CD4-positive, alpha-beta memory T cell (primary cell): ENCODE measurements around the gene TF. TPM values are rescaled to one million over a fixed set of nuclear protein-coding genes. Genes with fewer than 3 reads are reported as not detected.

Source experiments
- CTCF ChIA-PET: fragments of 350-600 bp; sonication (Branson Sonifier 250); formaldehyde crosslinking; loops from one replicate; lab custom pipeline; 2021; ENCODE audit warnings: inconsistent platforms; ENCODE audit not compliant: partially characterized antibody; lab: Charles Lee
- POLR2A ChIA-PET: fragments of 350-600 bp; sonication (Branson Sonifier 250); formaldehyde crosslinking; loops from one replicate; lab custom pipeline; 2021; ENCODE audit not compliant: partially characterized antibody; lab: Charles Lee
- DNase-seq, 5 donors: peaks; one replicate each; pipeline versions ENCODE4 v3.0.0 to v3.0.0-alpha.2; 2020 to 2022; ENCODE audit warnings: mixed read lengths in 1 of 5
- H3K27ac ChIP-seq: one replicate; pipeline ENCODE4 v1.7.0; 2013; ENCODE audit warnings: low read depth, low read length
- H3K27me3 ChIP-seq: 2 replicates; pipeline ENCODE4 v1.7.0; 2013; ENCODE audit warnings: mild to moderate bottlenecking, low read length, moderate library complexity; ENCODE audit not compliant: insufficient read depth
- H3K36me3 ChIP-seq: 2 replicates; pipeline ENCODE4 v1.7.0; 2013; ENCODE audit warnings: mild to moderate bottlenecking, low read length, moderate library complexity; ENCODE audit not compliant: insufficient read depth
- H3K4me1 ChIP-seq: 2 replicates; pipeline ENCODE4 v1.7.0; 2013; ENCODE audit warnings: mild to moderate bottlenecking, low read length, moderate library complexity; ENCODE audit not compliant: insufficient read depth
- H3K4me3 ChIP-seq, 2 donors: one replicate each; pipeline ENCODE4 v1.7.0; 2013; ENCODE audit warnings: low read length in 2 of 2, mild to moderate bottlenecking in 1 of 2
- H3K9me3 ChIP-seq, 2 donors: one replicate each; pipeline ENCODE4 v1.7.0; 2013; ENCODE audit warnings: low read length in 2 of 2, control low read depth in 1 of 2; ENCODE audit not compliant: control insufficient read depth in 1 of 2
- H3K27ac Mint-ChIP-seq, 7 donors: one replicate each; pipeline ENCODE4 v1.8.0; 2020 to 2021; ENCODE audit warnings: mixed read lengths in 7 of 7, mild to moderate bottlenecking in 6 of 7, inconsistent platforms in 3 of 7, moderate library complexity in 3 of 7
- H3K27me3 Mint-ChIP-seq, 2 donors: one replicate each; pipeline ENCODE4 v1.8.0; 2020 to 2021; ENCODE audit warnings: mixed read lengths in 2 of 2
- H3K36me3 Mint-ChIP-seq, 2 donors: one replicate each; pipeline ENCODE4 v1.8.0; 2020 to 2021; ENCODE audit warnings: mixed read lengths in 2 of 2, inconsistent platforms in 1 of 2, mild to moderate bottlenecking in 1 of 2
- H3K4me1 Mint-ChIP-seq, 4 donors: one replicate each; pipeline ENCODE4 v1.8.0; 2020 to 2021; ENCODE audit warnings: mixed read lengths in 4 of 4, mild to moderate bottlenecking in 1 of 4
- H3K4me3 Mint-ChIP-seq, 8 donors: one replicate each; pipeline ENCODE4 v1.8.0; 2020 to 2021; ENCODE audit warnings: mixed read lengths in 8 of 8, mild to moderate bottlenecking in 7 of 8, moderate library complexity in 6 of 8, inconsistent platforms in 3 of 8
- H3K9me3 Mint-ChIP-seq, 8 donors: one replicate each; pipeline ENCODE4 v1.8.0; 2020 to 2021; ENCODE audit warnings: mixed read lengths in 8 of 8, mild to moderate bottlenecking in 5 of 8, inconsistent platforms in 3 of 8, moderate library complexity in 1 of 8
- intact Hi-C: fragments of 100-400 bp; cut with micrococcal nuclease; formaldehyde crosslinking; loops from one replicate; pipeline ENCODE4 v1.15.1; 2023
- polyA plus RNA-seq, 2 donors: library from polyadenylated mRNA; unstranded; fragments of 300-500 nt; fragmentation: Illumina TruSeq; gene quantifications; one replicate each; pipeline ENCODE4 v1.2.3, GENCODE V29; 2021
- total RNA-seq, 2 experiments: library from RNA; stranded (reverse); gene quantifications; one replicate each; pipeline ENCODE4 v1.2.3, GENCODE V29; 2021

TF gene
- total and polyA plus RNA-seq, 4 experiments from 2014 or later = 0.25 to 0.38 TPM; not detected in 2

DNA sequence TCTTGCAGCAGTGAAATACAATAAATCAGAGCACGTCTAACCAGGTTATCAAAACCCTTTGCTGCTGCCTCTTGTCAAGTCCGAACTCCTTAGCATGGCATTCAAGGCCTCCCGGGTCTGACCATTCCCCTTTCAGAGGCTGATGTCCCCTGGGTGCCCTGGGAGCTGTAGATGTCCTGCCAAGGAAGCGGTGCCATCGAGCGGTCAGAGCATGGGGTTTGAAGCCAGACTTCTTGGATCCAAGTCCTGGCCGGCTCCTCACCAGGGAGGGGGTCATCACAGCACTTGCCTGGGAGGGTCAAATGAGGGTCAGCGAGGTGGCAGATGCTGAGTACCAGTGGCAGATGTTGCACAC is 496 bp downstream of the TF start:
- H3K9me3 Mint-ChIP-seq = no peaks in the 10 kb centered on the region
- Histone ChIP-seq H3K4me3 (no peak overlapping the region), H3K27ac (no peak overlapping the region), H3K4me1 (no peaks in the 10 kb centered on the region), H3K36me3 (no peaks in the 10 kb centered on the region), H3K9me3 (no peaks in the 10 kb centered on the region), H3K27me3 (peaks cover 6% of the 10 kb centered on the region)
- CTCF ChIA-PET = no interaction called here
- H3K4me1 Mint-ChIP-seq = peaks cover 2 to 5% (median 3%) of the 10 kb centered on the region in 4 donors
- H3K4me3 Mint-ChIP-seq = peak overlapping the region in 1 of 8 donors; percentile 52
- no peak for DNase-seq
- intact Hi-C loops = no loop called here
- H3K36me3 Mint-ChIP-seq = no peaks in the 10 kb centered on the region
- peaks cover 32 to 42% of the 10 kb centered on the region in 2 donors for H3K27me3 Mint-ChIP-seq
- no peak overlapping the region for H3K27ac Mint-ChIP-seq
- POLR2A ChIA-PET = no interaction called here

GRCh38 chr3:133747373-133747772 is 1.2 kb downstream of the TF start:
- H3K27me3 Mint-ChIP-seq = peaks cover 32 to 42% of the 10 kb centered on the region in 2 donors
- intact Hi-C loops = no loop called here
- peaks cover 2 to 5% (median 3%) of the 10 kb centered on the region in 4 donors for H3K4me1 Mint-ChIP-seq
- Histone ChIP-seq H3K27ac (no peak overlapping the region), H3K4me1 (no peaks in the 10 kb centered on the region), H3K27me3 (peaks cover 6% of the 10 kb centered on the region), H3K4me3 (no peak overlapping the region), H3K9me3 (no peaks in the 10 kb centered on the region), H3K36me3 (no peaks in the 10 kb centered on the region)
- no peaks in the 10 kb centered on the region for H3K9me3 Mint-ChIP-seq
- ChIA-PET CTCF (no interaction called here), POLR2A (no interaction called here)
- DNase-seq = no peak
- peak overlapping the region in 1 of 7 donors; percentile 53 for H3K27ac Mint-ChIP-seq
- H3K36me3 Mint-ChIP-seq = no peaks in the 10 kb centered on the region
- H3K4me3 Mint-ChIP-seq = no peak overlapping the region

DNA sequence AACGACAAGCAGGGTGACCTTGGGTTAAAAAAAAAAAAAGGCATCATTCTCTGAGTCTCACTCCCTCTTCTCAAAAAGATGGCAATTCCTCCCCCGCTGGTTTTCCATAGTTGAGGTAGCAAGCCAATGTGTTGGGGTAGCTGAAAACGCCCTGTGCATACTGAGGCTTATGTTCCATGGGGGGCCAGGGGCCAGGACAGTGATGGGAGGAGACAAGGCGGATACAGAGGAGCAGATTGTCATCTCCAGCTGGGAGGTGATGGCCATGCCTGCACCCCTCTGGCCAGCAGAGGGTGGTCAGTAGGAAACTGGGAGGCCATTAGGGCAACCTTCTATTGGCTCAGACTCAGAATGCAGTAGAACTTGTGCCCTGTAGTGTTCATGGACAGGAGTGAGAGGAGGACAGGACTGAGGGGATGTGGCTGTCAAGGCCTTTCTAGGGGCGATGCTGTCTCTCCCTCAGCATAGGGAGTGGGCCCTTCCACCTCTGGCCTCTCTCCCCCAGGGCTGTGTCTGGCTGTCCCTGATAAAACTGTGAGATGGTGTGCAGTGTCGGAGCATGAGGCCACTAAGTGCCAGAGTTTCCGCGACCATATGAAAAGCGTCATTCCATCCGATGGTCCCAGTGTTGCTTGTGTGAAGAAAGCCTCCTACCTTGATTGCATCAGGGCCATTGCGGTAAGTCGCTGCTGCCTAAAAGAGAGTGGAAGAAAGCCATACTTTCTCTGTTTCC is 1.9 kb downstream of the TF start:
- no peaks in the 10 kb centered on the region for H3K36me3 ChIP-seq
- DNase-seq = no peak
- H3K27ac ChIP-seq = no peak overlapping the region
- Mint-ChIP-seq H3K4me1 (peaks cover 2 to 5% (median 3%) of the 10 kb centered on the region in 4 donors), H3K4me3 (no peak overlapping the region), H3K9me3 (no peaks in the 10 kb centered on the region), H3K36me3 (no peaks in the 10 kb centered on the region), H3K27me3 (peaks cover 29 to 37% of the 10 kb centered on the region in 2 donors), H3K27ac (no peak overlapping the region)
- POLR2A ChIA-PET = no interaction called here
- H3K4me1 ChIP-seq = no peaks in the 10 kb centered on the region
- peaks cover 3% of the 10 kb centered on the region for H3K27me3 ChIP-seq
- H3K9me3 ChIP-seq = no peaks in the 10 kb centered on the region
- H3K4me3 ChIP-seq = no peak overlapping the region
- intact Hi-C loops = no loop called here
- CTCF ChIA-PET = no interaction called here

- intact Hi-C loops = no loop called here
- Mint-ChIP-seq H3K9me3 (no peaks in the 10 kb centered on the region), H3K4me1 (peaks cover 2 to 5% (median 3%) of the 10 kb centered on the region in 4 donors), H3K4me3 (no peak overlapping the region), H3K27ac (no peak overlapping the region), H3K36me3 (no peaks in the 10 kb centered on the region), H3K27me3 (peaks cover 20 to 29% of the 10 kb centered on the region in 2 donors)
- Histone ChIP-seq H3K27ac (no peak overlapping the region), H3K36me3 (no peaks in the 10 kb centered on the region), H3K9me3 (no peaks in the 10 kb centered on the region), H3K27me3 (peaks cover 3% of the 10 kb centered on the region), H3K4me1 (no peaks in the 10 kb centered on the region), H3K4me3 (no peak overlapping the region)
- no peak for DNase-seq
- ChIA-PET CTCF (no interaction called here), POLR2A (no interaction called here)
These were observed 3.5 kb downstream of the TF start for GRCh38 chr3:133749427-133750258.

DNA sequence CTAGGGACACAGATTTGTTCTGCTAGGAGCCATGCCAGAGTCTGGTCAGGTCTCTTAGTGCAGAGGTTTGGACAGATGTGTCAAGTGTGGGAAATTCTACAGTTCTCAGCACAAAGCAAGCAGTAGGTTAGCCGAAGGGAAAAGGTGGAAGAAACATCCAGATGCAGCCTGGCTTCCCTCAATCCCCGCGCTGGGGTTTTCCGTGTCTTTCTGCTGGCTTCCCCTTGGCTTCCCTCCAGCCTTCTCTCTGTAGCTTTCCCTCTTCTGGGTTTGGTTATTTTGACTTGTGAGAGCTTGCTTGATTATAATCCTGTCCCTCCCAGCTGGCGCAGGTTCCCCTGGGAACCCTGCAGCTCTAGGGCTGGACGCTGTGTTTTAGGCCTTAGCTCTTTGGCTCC is 4.1 kb downstream of the TF start:
- DNase-seq = no peak
- ChIA-PET POLR2A (no interaction called here), CTCF (no interaction called here)
- Mint-ChIP-seq H3K9me3 (no peaks in the 10 kb centered on the region), H3K4me3 (no peak overlapping the region), H3K36me3 (no peaks in the 10 kb centered on the region), H3K27ac (no peak overlapping the region), H3K4me1 (peaks cover 2 to 5% (median 3%) of the 10 kb centered on the region in 4 donors), H3K27me3 (peaks cover 14 to 23% of the 10 kb centered on the region in 2 donors)
- intact Hi-C loops = no loop called here
- H3K27ac ChIP-seq = no peak overlapping the region
- H3K9me3 ChIP-seq = no peaks in the 10 kb centered on the region
- H3K4me1 ChIP-seq = no peaks in the 10 kb centered on the region
- no peak overlapping the region for H3K4me3 ChIP-seq
- no peaks in the 10 kb centered on the region for H3K36me3 ChIP-seq
- H3K27me3 ChIP-seq = peaks cover 3% of the 10 kb centered on the region

- no peaks in the 10 kb centered on the region for H3K36me3 Mint-ChIP-seq
- no peak overlapping the region for H3K4me3 Mint-ChIP-seq
- intact Hi-C loops = no loop called here
- no peak overlapping the region for H3K27ac Mint-ChIP-seq
- no peak for DNase-seq
- H3K27me3 Mint-ChIP-seq = peaks cover 4 to 15% of the 10 kb centered on the region in 2 donors
- ChIA-PET CTCF (no interaction called here), POLR2A (no interaction called here)
- no peak overlapping the region for H3K27ac ChIP-seq
- no peaks in the 10 kb centered on the region for H3K4me1 Mint-ChIP-seq
- no peak overlapping the region for H3K4me3 ChIP-seq
- no peaks in the 10 kb centered on the region for H3K9me3 Mint-ChIP-seq
- H3K36me3 ChIP-seq = no peaks in the 10 kb centered on the region
- H3K4me1 ChIP-seq = no peaks in the 10 kb centered on the region
- no peaks in the 10 kb centered on the region for H3K9me3 ChIP-seq
- no peaks in the 10 kb centered on the region for H3K27me3 ChIP-seq
These were observed 7.0 kb downstream of the TF start for GRCh38 chr3:133753107-133753778.

GRCh38 chr3:133753779-133754164 is 7.6 kb downstream of the TF start:
- no peaks in the 10 kb centered on the region for H3K27me3 ChIP-seq
- Mint-ChIP-seq H3K4me3 (no peak overlapping the region), H3K4me1 (no peaks in the 10 kb centered on the region), H3K27me3 (peaks cover 4 to 12% of the 10 kb centered on the region in 2 donors), H3K27ac (no peak overlapping the region), H3K9me3 (no peaks in the 10 kb centered on the region), H3K36me3 (no peaks in the 10 kb centered on the region)
- H3K4me3 ChIP-seq = no peak overlapping the region
- no peaks in the 10 kb centered on the region for H3K9me3 ChIP-seq
- H3K4me1 ChIP-seq = no peaks in the 10 kb centered on the region
- DNase-seq = no peak
- intact Hi-C loops = no loop called here
- POLR2A ChIA-PET = no interaction called here
- no peak overlapping the region for H3K27ac ChIP-seq
- CTCF ChIA-PET = no interaction called here
- no peaks in the 10 kb centered on the region for H3K36me3 ChIP-seq
